Measurements from ENCODE around the gene CKS1B. TPM values are rescaled to one million over a fixed set of nuclear protein-coding genes. Genes with fewer than 3 reads are reported as not detected.
"Not testable (repeated sequence)": the region's sequence is repeated elsewhere in the genome, so short reads cannot be mapped to it uniquely, and the experiment has no call there.

The CKS1B gene
- polyA plus RNA-seq, 1 donor from 2014 or later, result 102 TPM

- Mint-ChIP-seq H3K4me1 (peaks cover 5 to 22% (median 19%) of the 10 kb centered on the region in 3 donors), H3K9me3 (no peaks in the 10 kb centered on the region), H3K27me3 (no peaks in the 10 kb centered on the region), H3K36me3 (no peaks in the 10 kb centered on the region), H3K27ac (peak overlapping the region in 2 of 3 donors; percentile 62 to 71), H3K4me3 (no peak overlapping the region)
Observed at GRCh38 chr1:154967331-154967950, 7.0 kb upstream of the CKS1B start.

GRCh38 chr1:154968731-154969130 is 5.8 kb upstream of the CKS1B start:
- Mint-ChIP-seq H3K4me1 (peaks cover 0 to 19% (median 19%) of the 10 kb centered on the region in 3 donors), H3K36me3 (no peaks in the 10 kb centered on the region), H3K9me3 (no peaks in the 10 kb centered on the region), H3K4me3 (peak overlapping the region in 1 of 4 donors; percentile 61), H3K27ac (peak overlapping the region in 2 of 3 donors; percentile 60 to 62), H3K27me3 (no peaks in the 10 kb centered on the region)

- Mint-ChIP-seq H3K9me3 (no peaks in the 10 kb centered on the region), H3K27ac (peak overlapping the region; percentile 34 to 60 (median 53)), H3K27me3 (no peaks in the 10 kb centered on the region), H3K4me3 (no peak overlapping the region), H3K4me1 (peaks cover 0 to 17% (median 16%) of the 10 kb centered on the region in 3 donors), H3K36me3 (no peaks in the 10 kb centered on the region)
Observed at GRCh38 chr1:154969246-154969645, 5.2 kb upstream of the CKS1B start.

GRCh38 chr1:154969860-154970452 is 4.5 kb upstream of the CKS1B start:
- Mint-ChIP-seq H3K27me3 (no peaks in the 10 kb centered on the region), H3K4me3 (peak overlapping the region in 1 of 4 donors; percentile 17), H3K9me3 (no peaks in the 10 kb centered on the region), H3K36me3 (no peaks in the 10 kb centered on the region), H3K4me1 (peaks cover 0 to 17% (median 16%) of the 10 kb centered on the region in 3 donors), H3K27ac (no peak overlapping the region)

- Mint-ChIP-seq H3K4me1 (peaks cover 0 to 17% (median 14%) of the 10 kb centered on the region in 3 donors), H3K36me3 (no peaks in the 10 kb centered on the region), H3K27me3 (no peaks in the 10 kb centered on the region), H3K9me3 (no peaks in the 10 kb centered on the region), H3K4me3 (peak within 1 kb of the TSS in 3 of 4 donors; percentile 34 to 90 (median 52)), H3K27ac (no peak within 1 kb of the TSS)
Observed at GRCh38 chr1:154970631-154971340, 3.7 kb upstream of the CKS1B start, which contains the start of gene SHC1. Gene SHC1, minus strand, starts transcription at chr1:154970747. Its CDS starts 221 bp downstream, at chr1:154970526.

GRCh38 chr1:154971341-154971998 is 3.0 kb upstream of the CKS1B start:
- H3K36me3 Mint-ChIP-seq, result no peaks in the 10 kb centered on the region
- no peaks in the 10 kb centered on the region for H3K9me3 Mint-ChIP-seq
- H3K27me3 Mint-ChIP-seq, result no peaks in the 10 kb centered on the region
- H3K27ac Mint-ChIP-seq, result no peak overlapping the region
- H3K4me3 Mint-ChIP-seq, result peak overlapping the region; percentile 34 to 90 (median 56)
- peaks cover 0 to 17% (median 16%) of the 10 kb centered on the region in 3 donors for H3K4me1 Mint-ChIP-seq

- no peaks in the 10 kb centered on the region for H3K27me3 Mint-ChIP-seq
- H3K36me3 Mint-ChIP-seq, result no peaks in the 10 kb centered on the region
- peak overlapping the region in 3 of 4 donors; percentile 34 to 84 (median 36) for H3K4me3 Mint-ChIP-seq
- H3K9me3 Mint-ChIP-seq, result no peaks in the 10 kb centered on the region
- peaks cover 0 to 18% (median 17%) of the 10 kb centered on the region in 3 donors for H3K4me1 Mint-ChIP-seq
- H3K27ac Mint-ChIP-seq, result no peak overlapping the region
Observed at GRCh38 chr1:154972213-154972516, 2.3 kb upstream of the CKS1B start.

DNA sequence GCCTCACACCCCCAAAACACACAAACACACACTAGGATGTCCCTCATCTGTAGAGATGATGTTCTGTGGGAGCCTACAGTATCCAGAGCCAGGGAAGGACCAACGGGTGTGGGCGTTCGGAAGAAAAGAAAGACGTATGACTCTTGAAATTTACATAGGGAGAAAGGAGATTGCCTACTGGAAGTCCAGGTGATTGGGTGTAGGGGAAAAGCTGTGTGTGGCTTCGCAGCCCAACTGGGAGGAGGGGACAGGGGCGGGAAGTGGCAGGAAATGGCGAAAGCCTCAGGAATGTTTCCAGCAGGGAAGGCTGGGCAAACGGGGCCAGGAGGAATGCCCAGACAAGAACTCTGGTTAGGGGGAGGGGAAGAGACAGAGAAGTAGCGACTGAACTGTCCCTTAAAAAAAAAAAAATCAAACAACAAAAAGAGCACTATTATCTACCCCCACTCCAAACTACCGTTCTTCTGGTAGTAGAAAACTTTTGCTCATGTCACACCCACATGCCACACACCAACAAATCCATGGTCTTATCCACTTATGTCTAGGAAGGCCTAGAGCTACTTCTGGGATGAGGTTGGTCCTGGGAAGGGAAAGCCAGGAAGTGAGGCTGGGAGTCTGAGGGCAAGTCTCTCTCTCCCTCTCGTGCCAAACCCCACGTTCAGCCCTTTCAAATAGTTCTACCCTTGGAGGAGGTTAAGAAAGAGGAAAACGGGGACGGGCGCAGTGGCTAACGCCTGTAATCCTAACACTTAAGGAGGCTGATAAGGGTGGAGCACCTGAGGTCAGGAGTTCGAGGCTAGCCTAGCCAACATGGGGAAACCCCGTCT is 1.8 kb upstream of the CKS1B start:
- Mint-ChIP-seq H3K9me3 (no peaks in the 10 kb centered on the region), H3K36me3 (no peaks in the 10 kb centered on the region), H3K4me1 (peaks cover 0 to 21% (median 20%) of the 10 kb centered on the region in 3 donors), H3K4me3 (peak overlapping the region in 3 of 4 donors; percentile 34 to 84 (median 36)), H3K27me3 (no peaks in the 10 kb centered on the region), H3K27ac (no peak overlapping the region)

DNA sequence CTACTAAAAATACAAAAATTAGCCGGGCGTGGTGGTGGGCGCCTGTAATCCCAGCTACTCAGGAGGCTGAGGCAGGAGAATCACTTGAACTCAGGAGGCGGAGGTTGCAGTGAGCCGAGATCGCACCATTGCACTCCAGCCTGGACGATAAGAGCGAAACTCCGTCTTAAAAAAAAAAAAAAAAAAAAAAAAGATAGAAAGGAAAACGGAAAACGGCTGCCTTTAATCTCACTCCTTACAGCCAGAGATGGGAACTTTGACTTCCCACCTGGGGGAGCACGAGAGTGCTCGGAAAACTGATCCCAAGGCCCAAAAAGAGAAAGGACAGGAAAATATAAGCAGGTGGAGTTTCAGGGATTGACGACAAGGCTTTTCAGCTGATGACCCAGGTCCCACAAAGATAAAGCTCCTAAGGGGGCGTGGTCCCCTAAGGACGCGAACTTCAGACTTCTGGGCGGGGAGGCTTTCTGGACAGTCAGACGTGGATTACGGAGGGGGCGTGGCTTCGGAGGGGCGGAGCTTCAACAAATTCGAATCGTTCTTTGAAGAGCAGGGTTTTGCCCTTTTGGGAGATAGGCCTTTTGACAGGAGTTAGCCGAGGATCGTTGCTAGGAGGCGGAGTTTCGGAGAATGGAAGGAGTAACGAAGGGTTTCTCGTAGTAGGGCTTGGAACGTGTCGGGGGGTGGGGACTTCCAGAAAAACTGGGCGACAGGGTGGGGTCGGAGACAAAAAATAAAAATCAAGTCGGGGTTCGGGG is 958 bp upstream of the CKS1B start:
- no peaks in the 10 kb centered on the region for H3K27me3 Mint-ChIP-seq
- peaks cover 0 to 23% (median 21%) of the 10 kb centered on the region in 3 donors for H3K4me1 Mint-ChIP-seq
- H3K9me3 Mint-ChIP-seq, result no peaks in the 10 kb centered on the region
- no peaks in the 10 kb centered on the region for H3K36me3 Mint-ChIP-seq
- H3K27ac Mint-ChIP-seq, result no peak overlapping the region
- H3K4me3 Mint-ChIP-seq, result peak overlapping the region in 1 of 4 donors; percentile 19

GRCh38 chr1:154974808-154975408 is 427 bp downstream of the CKS1B start:
- peaks cover 0 to 23% (median 18%) of the 10 kb centered on the region in 3 donors for H3K4me1 Mint-ChIP-seq
- no peaks in the 10 kb centered on the region for H3K27me3 Mint-ChIP-seq
- no peaks in the 10 kb centered on the region for H3K36me3 Mint-ChIP-seq
- H3K9me3 Mint-ChIP-seq, result no peaks in the 10 kb centered on the region
- no peak overlapping the region for H3K4me3 Mint-ChIP-seq
- no peak overlapping the region for H3K27ac Mint-ChIP-seq

DNA sequence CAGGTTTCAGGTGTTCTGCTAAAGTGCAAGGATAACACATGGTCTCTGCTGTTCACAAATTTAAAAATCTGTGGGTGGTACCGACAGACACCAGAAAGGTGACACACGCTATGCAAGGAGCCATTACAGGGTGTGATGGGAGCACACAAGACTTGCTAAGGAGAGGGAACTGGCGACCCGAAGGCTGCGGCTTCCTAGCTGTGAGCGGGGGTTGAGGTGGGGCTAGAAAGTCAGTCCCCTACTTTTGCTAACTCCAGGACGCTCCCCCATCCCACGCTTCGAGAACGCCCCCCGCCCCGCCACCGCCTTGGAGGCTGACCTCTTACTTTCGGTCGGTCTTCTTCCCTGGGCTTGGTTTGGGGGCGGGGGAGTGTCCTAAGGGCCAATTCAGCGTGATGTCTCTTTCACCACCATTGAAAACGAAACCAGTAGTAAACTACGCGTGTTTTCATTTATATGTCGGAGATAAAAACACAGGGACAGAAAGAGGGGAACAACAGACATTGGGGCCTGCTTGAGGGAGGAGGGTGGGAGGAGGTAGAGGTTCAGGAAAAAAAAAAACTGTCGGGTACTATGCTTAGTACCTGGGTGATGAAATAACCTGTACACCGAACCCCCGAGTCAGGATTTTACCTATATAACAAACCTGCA is 1.1 kb downstream of the CKS1B start:
- no peaks in the 10 kb centered on the region for H3K9me3 Mint-ChIP-seq
- H3K36me3 Mint-ChIP-seq, result no peaks in the 10 kb centered on the region
- peaks cover 0 to 23% (median 18%) of the 10 kb centered on the region in 3 donors for H3K4me1 Mint-ChIP-seq
- no peak overlapping the region for H3K27ac Mint-ChIP-seq
- no peaks in the 10 kb centered on the region for H3K27me3 Mint-ChIP-seq
- no peak overlapping the region for H3K4me3 Mint-ChIP-seq

GRCh38 chr1:154977762-154978161 is 3.3 kb downstream of the CKS1B start:
- H3K36me3 Mint-ChIP-seq, H3K27me3 Mint-ChIP-seq, H3K9me3 Mint-ChIP-seq: not testable (repeated sequence)
- H3K27ac Mint-ChIP-seq, result peak overlapping the region in 2 of 3 donors; percentile 22 to 80
- H3K4me3 Mint-ChIP-seq, result peak overlapping the region in 2 of 4 donors; percentile 6
- peaks cover 0 to 11% (median 7%) of the 10 kb centered on the region in 3 donors for H3K4me1 Mint-ChIP-seq

- Mint-ChIP-seq H3K9me3 (no peaks in the 10 kb centered on the region), H3K4me3 (no peak overlapping the region), H3K36me3 (peaks cover 2% of the 10 kb centered on the region), H3K27me3 (no peaks in the 10 kb centered on the region), H3K4me1 (peaks cover 0 to 8% (median 7%) of the 10 kb centered on the region in 3 donors), H3K27ac (no peak overlapping the region)
Observed at GRCh38 chr1:154978360-154978759, 3.9 kb downstream of the CKS1B start.
